ENCODE data around the gene DHODH. TPM values are rescaled to one million over a fixed set of nuclear protein-coding genes. Genes with fewer than 3 reads are reported as not detected.
A peak's percentile ranks its signal among the peaks of the same experiment; 100 is the strongest.

The DHODH gene
- polyA plus RNA-seq, 2 of the 4 experiments (the other 2 are of a cell fraction), result 9.7 to 13.2 TPM

- peak; percentile 29 for TF ChIP-seq MAFK (IDR thresholded peaks at IDR 0.05; ENCODE audit: partially characterized antibody)
- no peak for TF ChIP-seq BCL3 (IDR thresholded peaks at IDR 0.05)
- FAIRE-seq (no peak), ATAC-seq (no peak), DNase-seq (ENCODE audit: low read depth in 1 of 2, low spot score in 1 of 2) (no peak)
- POLR2A ChIA-PET, result no interaction called here
- no peak overlapping the region; the same call in 2 of the 3 replicates for H3K4me2 ChIP-seq
- peak overlapping the region; percentile 45 to 75; a peak in 4 of 6 replicates for H3K27ac ChIP-seq
- H3K9me3 ChIP-seq, result no peaks in the 10 kb centered on the region
- 93% methylated on average over 10 of the region's 10 CpGs for WGBS (ENCODE audit: missing lambda C conversion rate)
- H3K4me3 ChIP-seq, result no peak overlapping the region
- CTCF ChIA-PET, result no interaction called here
- peaks cover 19% of the 10 kb centered on the region for H3K4me1 ChIP-seq
These were observed 15.4 kb downstream of the DHODH start for GRCh38 chr16:72023962-72024361.

GRCh38 chr16:72024862-72025382, 16.4 kb downstream of the DHODH start:
- Histone ChIP-seq H3K9me3 (no peaks in the 10 kb centered on the region), H3K4me3 (no peak overlapping the region), H3K4me2 (peak overlapping the region; percentile 26; the same call in 2 of the 3 replicates), H3K4me1 (peaks cover 19% of the 10 kb centered on the region), H3K27ac (peak overlapping the region; percentile 45 to 75; a peak in 5 of 6 replicates)
- ATAC-seq (no peak; a peak in 2 of 6 replicates), DNase-seq (ENCODE audit: low read depth in 1 of 2, low spot score in 1 of 2) (no peak), FAIRE-seq (no peak)
- ChIA-PET CTCF (interaction anchor here (1.2 kb wide), 1 partner anchor 58 kb away, joined by 3 read pairs; no protein-coding TSS in a partner anchor), POLR2A (no interaction called here)
- TF ChIP-seq NR3C1 (IDR thresholded peaks at IDR 0.05), result no peak
- TF ChIP-seq USF2 (IDR thresholded peaks at IDR 0.05), result no peak
- TF ChIP-seq NFE2L2 (conservative IDR thresholded peaks at IDR 0.05; ENCODE audit: low read length), result peak; percentile 90
- no peak for TF ChIP-seq BHLHE40 (IDR thresholded peaks at IDR 0.05; ENCODE audit: low read depth, low read length)
- TF ChIP-seq PHF8 (IDR thresholded peaks at IDR 0.05; ENCODE audit: borderline replicate concordance, low read depth), result no peak
- TF ChIP-seq MAFK (IDR thresholded peaks at IDR 0.05; ENCODE audit: partially characterized antibody), result peak; percentile 93
- 42% methylated on average over 6 of the region's 6 CpGs for WGBS (ENCODE audit: missing lambda C conversion rate)

GRCh38 chr16:72025404-72026114, 17.0 kb downstream of the DHODH start:
- TF ChIP-seq CHD4 (IDR thresholded peaks at IDR 0.05; ENCODE audit: borderline replicate concordance), result no peak
- TF ChIP-seq FOXS1 (CRISPR knock-in tag; IDR thresholded peaks at IDR 0.05), result no peak
- no peak for TF ChIP-seq CBX2 (IDR thresholded peaks at IDR 0.05; ENCODE audit: borderline replicate concordance, low read depth)
- no peak for TF ChIP-seq FOSB (CRISPR knock-in tag; IDR thresholded peaks at IDR 0.05)
- no peak for TF ChIP-seq NPAS2 (CRISPR knock-in tag; IDR thresholded peaks at IDR 0.05; ENCODE audit: borderline replicate concordance)
- no peak for TF ChIP-seq POLR2AphosphoS2 (conservative IDR thresholded peaks at IDR 0.05; ENCODE audit: low read length)
- TF ChIP-seq CBX8 (IDR thresholded peaks at IDR 0.05), result no peak
- no peak for TF ChIP-seq EHMT2 (IDR thresholded peaks at IDR 0.05; ENCODE audit: low read depth)
- TF ChIP-seq RFX5 (IDR thresholded peaks at IDR 0.05), result no peak
- no peak for TF ChIP-seq HOXA7 (CRISPR knock-in tag; IDR thresholded peaks at IDR 0.05)
- no peak for TF ChIP-seq ZSCAN20 (CRISPR knock-in tag; IDR thresholded peaks at IDR 0.05)
- no peak for TF ChIP-seq RARB (CRISPR knock-in tag; IDR thresholded peaks at IDR 0.05)
- no peak for TF ChIP-seq MAZ (IDR thresholded peaks at IDR 0.05; ENCODE audit: borderline replicate concordance, low read depth, low read length)
- no peak for TF ChIP-seq ATOH8 (CRISPR knock-in tag; IDR thresholded peaks at IDR 0.05; ENCODE audit: low read depth)
- 95% methylated on average over 19 of the region's 19 CpGs for WGBS (ENCODE audit: missing lambda C conversion rate)
- ATAC-seq (peak; percentile 31; a peak in 2 of 6 replicates), FAIRE-seq (no peak), DNase-seq (ENCODE audit: low read depth in 1 of 2, low spot score in 1 of 2) (no peak)
- Histone ChIP-seq H3K4me1 (peaks cover 19% of the 10 kb centered on the region), H3K9me3 (no peaks in the 10 kb centered on the region), H3K4me2 (0 out of 3 replicates have a peak overlapping the region, but pooled peaks have one; percentile 26), H3K27ac (peak overlapping the region; percentile 45 to 75; a peak in 5 of 6 replicates), H3K4me3 (no peak overlapping the region)
- CTCF ChIA-PET, result interaction anchor here (0.6 to 1.2 kb wide), 2 partner anchors 57 to 181 kb away, joined by 3 read pairs; no protein-coding TSS in a partner anchor
- POLR2A ChIA-PET, result no interaction called here

Measured in A549 (cell line).